H9 (cell line): ENCODE data around the gene IRF1. TPM values are rescaled to one million over a fixed set of nuclear protein-coding genes. Genes with fewer than 3 reads are reported as not detected.

Experiments used
- DNase-seq: peaks from one replicate; pipeline ENCODE4 v3.0.0-alpha.2; 2017
- H2AFZ ChIP-seq: one replicate; pipeline ENCODE4 v1.6.1; 2013; ENCODE audit warnings: mild to moderate bottlenecking, low read length, control low read depth, moderate library complexity
- H2AK5ac ChIP-seq: 2 replicates; pipeline ENCODE4 v1.6.1; 2013; ENCODE audit warnings: low read length, control low read depth, mixed read lengths; ENCODE audit not compliant: insufficient read length
- H2BK120ac ChIP-seq: one replicate; pipeline ENCODE4 v1.6.1; 2013; ENCODE audit warnings: low read depth, mild to moderate bottlenecking, low read length, control low read depth, inconsistent platforms; ENCODE audit not compliant: poor library complexity, severe bottlenecking
- H2BK12ac ChIP-seq: 2 replicates; pipeline ENCODE4 v1.6.1; 2013; ENCODE audit warnings: low read length, control low read depth, mixed read lengths, low read depth; ENCODE audit not compliant: insufficient read length
- H2BK15ac ChIP-seq: 2 replicates; pipeline ENCODE4 v1.6.1; 2013; ENCODE audit warnings: low read depth, low read length, control low read depth
- H2BK20ac ChIP-seq: one replicate; pipeline ENCODE4 v1.6.1; 2013; ENCODE audit warnings: low read depth, mild to moderate bottlenecking, low read length, control low read depth, inconsistent platforms; ENCODE audit not compliant: poor library complexity, severe bottlenecking
- H2BK5ac ChIP-seq: 2 replicates; pipeline ENCODE4 v1.6.1; 2013; ENCODE audit warnings: low read length, control low read depth, mixed read lengths; ENCODE audit not compliant: insufficient read length
- H3K14ac ChIP-seq: 2 replicates; pipeline ENCODE4 v1.6.1; 2013; ENCODE audit warnings: low read length, control low read depth; ENCODE audit not compliant: insufficient read depth
- H3K18ac ChIP-seq: 2 replicates; pipeline ENCODE4 v1.6.1; 2013; ENCODE audit warnings: low read depth, mild to moderate bottlenecking, mixed read lengths, low read length, control low read depth; ENCODE audit not compliant: insufficient read length
- H3K23ac ChIP-seq: 2 replicates; pipeline ENCODE4 v1.6.1; 2013; ENCODE audit warnings: low read length, control low read depth, mixed read lengths, low read depth; ENCODE audit not compliant: insufficient read length
- H3K23me2 ChIP-seq: 2 replicates; pipeline ENCODE4 v1.6.1; 2013; ENCODE audit warnings: low read depth, mild to moderate bottlenecking, mixed read lengths, low read length, control low read depth; ENCODE audit not compliant: insufficient read length, poor library complexity, severe bottlenecking
- H3K27ac ChIP-seq: 2 replicates; pipeline ENCODE4 v1.5.1; 2013; ENCODE audit warnings: low read length, control low read depth, mixed read lengths, low read depth; ENCODE audit not compliant: insufficient read length
- H3K27me3 ChIP-seq: 2 replicates; pipeline ENCODE4 v1.6.1; 2013; ENCODE audit warnings: low read length, control low read depth, inconsistent platforms; ENCODE audit not compliant: insufficient read depth
- H3K4ac ChIP-seq: 2 replicates; pipeline ENCODE4 v1.6.1; 2013; ENCODE audit warnings: low read depth, mild to moderate bottlenecking, control low read depth, inconsistent platforms, low read length, moderate library complexity
- H3K4me1 ChIP-seq: 2 replicates; pipeline ENCODE4 v1.6.1; 2013; ENCODE audit warnings: low read length, control low read depth, inconsistent platforms; ENCODE audit not compliant: insufficient read depth
- H3K4me2 ChIP-seq: 2 replicates; pipeline ENCODE4 v1.6.1; 2013; ENCODE audit warnings: low read length, control low read depth, mixed read lengths; ENCODE audit not compliant: insufficient read length, insufficient read depth
- H3K56ac ChIP-seq: 2 replicates; pipeline ENCODE4 v1.6.1; 2013; ENCODE audit warnings: low read depth, mild to moderate bottlenecking, mixed read lengths, low read length, control low read depth; ENCODE audit not compliant: insufficient read length
- H3K79me1 ChIP-seq: 2 replicates; pipeline ENCODE4 v1.6.1; 2013; ENCODE audit warnings: low read depth, mild to moderate bottlenecking, moderate library complexity, low read length, control low read depth, inconsistent platforms; ENCODE audit not compliant: insufficient read depth, poor library complexity, severe bottlenecking
- H3K79me2 ChIP-seq: 2 replicates; pipeline ENCODE4 v1.6.1; 2013; ENCODE audit warnings: low read length, control low read depth, inconsistent platforms; ENCODE audit not compliant: insufficient read depth
- H3K9ac ChIP-seq: 2 replicates; pipeline ENCODE4 v1.6.1; 2013; ENCODE audit warnings: low read length, control low read depth, mixed read lengths; ENCODE audit not compliant: insufficient read length; ENCODE audit errors: extremely low read depth
- H3K9me3 ChIP-seq: one replicate; pipeline ENCODE4 v1.6.1; 2013; ENCODE audit warnings: low read depth, low read length, inconsistent platforms; ENCODE audit not compliant: control insufficient read depth
- H3T11ph ChIP-seq: one replicate; pipeline ENCODE4 v1.6.1; 2013; ENCODE audit warnings: mild to moderate bottlenecking, low read length, control low read depth, inconsistent platforms
- H4K20me1 ChIP-seq: one replicate; pipeline ENCODE4 v1.6.1; 2013; ENCODE audit not compliant: control insufficient read depth, insufficient read length, insufficient read depth
- H4K5ac ChIP-seq: 2 replicates; pipeline ENCODE4 v1.6.1; 2013; ENCODE audit warnings: low read depth, mild to moderate bottlenecking, mixed read lengths, low read length, control low read depth; ENCODE audit not compliant: insufficient read length
- H4K8ac ChIP-seq: replicated peaks from 2 replicates; pipeline ENCODE4 v1.6.1; 2013; ENCODE audit warnings: low read length, control low read depth, mixed read lengths, low read depth; ENCODE audit not compliant: insufficient read length
- H4K91ac ChIP-seq: 2 replicates; pipeline ENCODE4 v1.6.1; 2013; ENCODE audit warnings: low read depth, mild to moderate bottlenecking, moderate library complexity, mixed read lengths, low read length, control low read depth; ENCODE audit not compliant: insufficient read length
- H3K27ac Mint-ChIP-seq, 3 experiments: 2 replicates in 2 of 3; 3 replicates in 1 of 3; pipeline ENCODE4 v1.8.0; 2020 to 2021; ENCODE audit warnings: mixed read lengths in 3 of 3, mild to moderate bottlenecking in 1 of 3, moderate library complexity in 1 of 3
- H3K27me3 Mint-ChIP-seq: 2 replicates; pipeline ENCODE4 v1.8.0; 2021; ENCODE audit warnings: low read depth, mild to moderate bottlenecking, moderate library complexity, mixed read lengths
- H3K36me3 Mint-ChIP-seq, 3 experiments: 2 replicates in 2 of 3; 3 replicates in 1 of 3; pipeline ENCODE4 v1.8.0; 2020 to 2021; ENCODE audit warnings: low read depth in 3 of 3, mixed read lengths in 3 of 3; ENCODE audit not compliant: insufficient read depth in 1 of 3
- H3K4me1 Mint-ChIP-seq, 2 experiments: 2 replicates each; pipeline ENCODE4 v1.8.0; 2020; ENCODE audit warnings: mixed read lengths in 2 of 2
- H3K4me3 Mint-ChIP-seq, 2 experiments: 2 replicates in 1 of 2; 3 replicates in 1 of 2; pipeline ENCODE4 v1.8.0; 2020 to 2021; ENCODE audit warnings: mild to moderate bottlenecking in 2 of 2, mixed read lengths in 2 of 2, moderate library complexity in 1 of 2
- H3K9me3 Mint-ChIP-seq, 2 experiments: 2 replicates in 1 of 2; 3 replicates in 1 of 2; pipeline ENCODE4 v1.8.0; 2020; ENCODE audit warnings: mild to moderate bottlenecking in 2 of 2, mixed read lengths in 2 of 2, moderate library complexity in 1 of 2
- WGBS: extraction: QIAGEN DNeasy Blood & Tissue Kit; methylation state at CpG from one replicate; pipeline ENCODE4 v1.1.7; 2013; ENCODE audit warnings: missing lambda C conversion rate, low lambda C conversion rate, mixed read lengths; ENCODE audit not compliant: insufficient read length; ENCODE audit errors: extremely low coverage; 5-methylcytosine and 5-hydroxymethylcytosine counted together
- total RNA-seq: library from RNA; stranded (reverse); gene quantifications from 2 replicates; pipeline ENCODE4 v1.2.1, GENCODE V29; 2021
- TF ChIP-seq, protein P1 (sequence below): fragments of 200-600 bp; sonication (generic); conservative IDR thresholded peaks from 3 replicates; pipeline ENCODE4 v1.8.0; 2021; ENCODE audit warnings: antibody characterized with exemption, mild to moderate bottlenecking

Gene IRF1
- total RNA-seq, 1 experiment from 2014 or later, result 8.7 TPM

DNA sequence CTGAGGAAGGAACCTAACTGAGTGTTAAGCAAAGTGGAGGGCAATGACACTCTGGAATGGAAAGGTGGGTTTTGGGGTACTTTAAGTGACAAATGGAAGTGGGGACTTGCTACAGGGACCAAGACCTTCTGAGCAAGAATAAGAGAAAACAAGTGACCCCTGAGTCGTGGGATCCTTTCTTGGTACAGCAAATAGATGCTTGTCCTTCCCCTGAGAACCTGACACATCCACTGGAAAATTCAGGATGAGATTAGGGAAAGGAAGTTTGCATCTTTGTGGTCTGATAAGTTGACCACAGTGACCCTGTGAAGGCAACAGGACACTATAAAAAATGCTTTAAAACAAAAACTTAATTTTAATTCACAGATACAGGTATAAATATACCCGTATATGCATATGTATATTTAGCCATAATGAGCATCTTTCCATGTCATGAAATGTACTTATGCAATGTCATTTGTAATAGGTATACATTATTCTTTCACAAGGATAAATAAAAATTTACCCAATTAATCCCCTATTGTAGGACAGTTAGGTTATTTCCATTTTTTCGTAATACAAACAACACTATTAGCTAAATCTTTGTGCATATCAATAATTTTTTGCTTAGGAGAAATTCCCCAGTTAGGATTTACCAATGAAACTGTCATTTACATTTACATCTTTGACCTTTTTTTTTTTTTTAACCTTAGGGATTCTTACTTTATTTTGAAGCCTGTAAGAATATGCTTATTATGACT lies 2.0 kb upstream of the IRF1 start:
- Histone ChIP-seq H3K27ac (no peak overlapping the region), H3K27me3 (no peaks in the 10 kb centered on the region; the same call in 1 of the 2 replicates), H2BK5ac (no peak overlapping the region), H2AK5ac (no peak overlapping the region), H3T11ph (no peak overlapping the region), H3K56ac (no peak overlapping the region), H3K23ac (no peak overlapping the region), H4K91ac (no peak overlapping the region), H2BK15ac (no peak overlapping the region), H4K20me1 (no peaks in the 10 kb centered on the region), H3K18ac (no peak overlapping the region), H3K4ac (no peak overlapping the region), H3K4me1 (0 out of 2 replicates have a peak, but pooled peaks cover 3% of the 10 kb centered on the region), H3K4me2 (no peak overlapping the region), H3K9me3 (no peaks in the 10 kb centered on the region), H4K5ac (no peak overlapping the region), H2BK12ac (no peak overlapping the region), H2BK20ac (no peak overlapping the region), H3K23me2 (peaks cover 25% of the 10 kb centered on the region), H3K14ac (no peak overlapping the region), H4K8ac (no peak overlapping the region), H2AFZ (no peak overlapping the region), H2BK120ac (no peak overlapping the region), H3K79me1 (no peaks in the 10 kb centered on the region), H3K9ac (no peak overlapping the region), H3K79me2 (no peaks in the 10 kb centered on the region; the same call in 1 of the 2 replicates)
- DNase-seq, result no peak
- no CpG with 5 or more reads among the region's 3 CpGs for WGBS
- Mint-ChIP-seq H3K36me3 (peaks cover 0 to 3% (median 2%) of the 10 kb centered on the region in 3 experiments; a peak in 3 of 7 replicates), H3K9me3 (no peaks in the 10 kb centered on the region), H3K27ac (no peak overlapping the region), H3K4me3 (peak overlapping the region in 1 of 2 experiments; percentile 78; a peak in 2 of 5 replicates), H3K27me3 (peaks cover 31% of the 10 kb centered on the region), H3K4me1 (peaks cover 32 to 33% of the 10 kb centered on the region in 2 experiments)
- TF ChIP-seq, protein P1, sequence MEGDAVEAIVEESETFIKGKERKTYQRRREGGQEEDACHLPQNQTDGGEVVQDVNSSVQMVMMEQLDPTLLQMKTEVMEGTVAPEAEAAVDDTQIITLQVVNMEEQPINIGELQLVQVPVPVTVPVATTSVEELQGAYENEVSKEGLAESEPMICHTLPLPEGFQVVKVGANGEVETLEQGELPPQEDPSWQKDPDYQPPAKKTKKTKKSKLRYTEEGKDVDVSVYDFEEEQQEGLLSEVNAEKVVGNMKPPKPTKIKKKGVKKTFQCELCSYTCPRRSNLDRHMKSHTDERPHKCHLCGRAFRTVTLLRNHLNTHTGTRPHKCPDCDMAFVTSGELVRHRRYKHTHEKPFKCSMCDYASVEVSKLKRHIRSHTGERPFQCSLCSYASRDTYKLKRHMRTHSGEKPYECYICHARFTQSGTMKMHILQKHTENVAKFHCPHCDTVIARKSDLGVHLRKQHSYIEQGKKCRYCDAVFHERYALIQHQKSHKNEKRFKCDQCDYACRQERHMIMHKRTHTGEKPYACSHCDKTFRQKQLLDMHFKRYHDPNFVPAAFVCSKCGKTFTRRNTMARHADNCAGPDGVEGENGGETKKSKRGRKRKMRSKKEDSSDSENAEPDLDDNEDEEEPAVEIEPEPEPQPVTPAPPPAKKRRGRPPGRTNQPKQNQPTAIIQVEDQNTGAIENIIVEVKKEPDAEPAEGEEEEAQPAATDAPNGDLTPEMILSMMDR, result no peak
